KMS-11 (cell line): ENCODE measurements around the gene RASSF8.
"Not testable (repeated sequence)": the region's sequence is repeated elsewhere in the genome, so short reads cannot be mapped to it uniquely, and the experiment has no call there.

ENCODE experiments used
- H2AFZ ChIP-seq: fragments of 200-600 bp; sonication (generic); 2 replicates; pipeline ENCODE4 v1.6.1; 2016; ENCODE audit warnings: antibody characterized with exemption, mixed run types, low read depth
- H3K27ac ChIP-seq: fragments of 200-600 bp; sonication (generic); 2 replicates; pipeline ENCODE4 v1.6.1; 2016; ENCODE audit warnings: mild to moderate bottlenecking, mixed run types
- H3K27me3 ChIP-seq: fragments of 200-600 bp; sonication (generic); 2 replicates; pipeline ENCODE4 v1.6.1; 2017; ENCODE audit warnings: mild to moderate bottlenecking, low read depth, mixed run types, moderate library complexity; ENCODE audit not compliant: insufficient read depth
- H3K36me3 ChIP-seq: fragments of 200-600 bp; sonication (generic); 2 replicates; pipeline ENCODE4 v1.6.1; 2017; ENCODE audit warnings: mild to moderate bottlenecking, mixed run types; ENCODE audit not compliant: insufficient read depth
- H3K4me1 ChIP-seq: fragments of 200-600 bp; sonication (generic); 2 replicates; pipeline ENCODE4 v1.6.1; 2016; ENCODE audit warnings: mild to moderate bottlenecking, low read depth, mixed run types; ENCODE audit not compliant: poor library complexity, severe bottlenecking
- H3K4me2 ChIP-seq: fragments of 200-600 bp; sonication (generic); 2 replicates; pipeline ENCODE4 v1.7.0; 2016; ENCODE audit warnings: mild to moderate bottlenecking, mixed run types
- H3K4me3 ChIP-seq: fragments of 200-600 bp; sonication (generic); IDR thresholded peaks from 2 replicates; pipeline ENCODE4 v1.6.1; 2017; ENCODE audit warnings: low read depth, low read length, mixed read lengths; ENCODE audit not compliant: insufficient read depth
- H3K79me2 ChIP-seq: fragments of 200-600 bp; sonication (generic); 2 replicates; pipeline ENCODE4 v1.6.1; 2016; ENCODE audit warnings: low read depth, mixed run types; ENCODE audit not compliant: insufficient read depth
- H3K9ac ChIP-seq: fragments of 200-600 bp; sonication (generic); 2 replicates; pipeline ENCODE4 v1.6.1; 2016; ENCODE audit warnings: mild to moderate bottlenecking, mixed run types
- H4K20me1 ChIP-seq: fragments of 200-600 bp; sonication (generic); 2 replicates; pipeline ENCODE4 v1.6.1; 2016; ENCODE audit warnings: mild to moderate bottlenecking, mixed run types; ENCODE audit not compliant: insufficient read depth
- TF ChIP-seq, protein P1 (sequence below): fragments of 200-600 bp; sonication (generic); conservative IDR thresholded peaks from 2 replicates; pipeline ENCODE4 v1.6.1; 2017; ENCODE audit warnings: low read depth, mild to moderate bottlenecking, antibody characterized with exemption, low read length, moderate library complexity, mixed read lengths

The RASSF8 gene

DNA sequence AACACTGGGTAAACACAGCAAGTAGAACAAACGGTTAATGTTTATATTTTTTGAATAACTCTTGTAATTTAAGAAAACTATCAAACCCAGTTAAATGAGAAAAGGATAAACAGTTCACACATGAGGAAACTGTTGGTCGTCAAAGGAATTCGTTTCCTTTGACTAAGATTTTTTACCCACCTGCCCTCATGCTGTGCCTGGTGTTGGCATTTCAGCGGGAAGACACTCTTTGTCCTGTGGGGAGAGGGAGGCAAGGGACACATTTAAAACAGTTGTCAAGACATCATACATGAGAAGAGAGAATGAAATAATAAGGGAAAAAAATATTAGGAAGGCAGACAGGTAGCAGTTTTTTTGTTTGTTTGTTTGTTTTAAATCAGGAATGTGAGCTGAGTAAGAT lies 95.9 kb downstream of the RASSF8 start:
- no peak overlapping the region for H3K4me3 ChIP-seq
- H3K4me2 ChIP-seq: no peak overlapping the region
- H3K36me3 ChIP-seq: no peaks in the 10 kb centered on the region
- H3K27me3 ChIP-seq: no peaks in the 10 kb centered on the region
- no peak overlapping the region for H3K27ac ChIP-seq
- peaks cover 4% of the 10 kb centered on the region for H3K4me1 ChIP-seq
- no peak overlapping the region for H2AFZ ChIP-seq
- TF ChIP-seq, protein P1, sequence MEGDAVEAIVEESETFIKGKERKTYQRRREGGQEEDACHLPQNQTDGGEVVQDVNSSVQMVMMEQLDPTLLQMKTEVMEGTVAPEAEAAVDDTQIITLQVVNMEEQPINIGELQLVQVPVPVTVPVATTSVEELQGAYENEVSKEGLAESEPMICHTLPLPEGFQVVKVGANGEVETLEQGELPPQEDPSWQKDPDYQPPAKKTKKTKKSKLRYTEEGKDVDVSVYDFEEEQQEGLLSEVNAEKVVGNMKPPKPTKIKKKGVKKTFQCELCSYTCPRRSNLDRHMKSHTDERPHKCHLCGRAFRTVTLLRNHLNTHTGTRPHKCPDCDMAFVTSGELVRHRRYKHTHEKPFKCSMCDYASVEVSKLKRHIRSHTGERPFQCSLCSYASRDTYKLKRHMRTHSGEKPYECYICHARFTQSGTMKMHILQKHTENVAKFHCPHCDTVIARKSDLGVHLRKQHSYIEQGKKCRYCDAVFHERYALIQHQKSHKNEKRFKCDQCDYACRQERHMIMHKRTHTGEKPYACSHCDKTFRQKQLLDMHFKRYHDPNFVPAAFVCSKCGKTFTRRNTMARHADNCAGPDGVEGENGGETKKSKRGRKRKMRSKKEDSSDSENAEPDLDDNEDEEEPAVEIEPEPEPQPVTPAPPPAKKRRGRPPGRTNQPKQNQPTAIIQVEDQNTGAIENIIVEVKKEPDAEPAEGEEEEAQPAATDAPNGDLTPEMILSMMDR: no peak
- H4K20me1 ChIP-seq: no peaks in the 10 kb centered on the region
- no peak overlapping the region for H3K9ac ChIP-seq
- no peaks in the 10 kb centered on the region for H3K79me2 ChIP-seq

- TF ChIP-seq, protein P1: no peak
- no peak overlapping the region for H3K27ac ChIP-seq
- H3K27me3 ChIP-seq: no peaks in the 10 kb centered on the region
- H3K79me2 ChIP-seq: no peaks in the 10 kb centered on the region
- no peak overlapping the region for H3K4me2 ChIP-seq
- H3K36me3 ChIP-seq: no peaks in the 10 kb centered on the region
- H3K9ac ChIP-seq: no peak overlapping the region
- no peak overlapping the region for H3K4me3 ChIP-seq
- H2AFZ ChIP-seq: no peak overlapping the region
- peaks cover 4% of the 10 kb centered on the region for H3K4me1 ChIP-seq
- no peaks in the 10 kb centered on the region for H4K20me1 ChIP-seq
Measured at GRCh38 chr12:26055087-26055486, 96.6 kb downstream of the RASSF8 start.

GRCh38 chr12:26056335-26056734 lies 97.9 kb downstream of the RASSF8 start:
- H4K20me1 ChIP-seq: no peaks in the 10 kb centered on the region
- H2AFZ ChIP-seq: no peak overlapping the region
- TF ChIP-seq, protein P1: no peak
- no peak overlapping the region for H3K4me2 ChIP-seq
- no peaks in the 10 kb centered on the region for H3K27me3 ChIP-seq
- no peaks in the 10 kb centered on the region for H3K79me2 ChIP-seq
- no peaks in the 10 kb centered on the region for H3K36me3 ChIP-seq
- no peak overlapping the region for H3K9ac ChIP-seq
- peaks cover 4% of the 10 kb centered on the region for H3K4me1 ChIP-seq
- no peak overlapping the region for H3K27ac ChIP-seq
- no peak overlapping the region for H3K4me3 ChIP-seq

- not testable (repeated sequence) for H3K9ac ChIP-seq, H3K4me2 ChIP-seq, H3K27ac ChIP-seq, H3K79me2 ChIP-seq, H4K20me1 ChIP-seq, H3K4me1 ChIP-seq, H2AFZ ChIP-seq, H3K4me3 ChIP-seq, H3K36me3 ChIP-seq, H3K27me3 ChIP-seq
Measured at GRCh38 chr12:26057271-26057670, 98.8 kb downstream of the RASSF8 start.

- no peaks in the 10 kb centered on the region for H3K79me2 ChIP-seq
- H2AFZ ChIP-seq: no peak overlapping the region
- H3K9ac ChIP-seq: no peak overlapping the region
- no peak overlapping the region for H3K27ac ChIP-seq
- H4K20me1 ChIP-seq: no peaks in the 10 kb centered on the region
- no peaks in the 10 kb centered on the region for H3K36me3 ChIP-seq
- TF ChIP-seq, protein P1: no peak
- H3K27me3 ChIP-seq: no peaks in the 10 kb centered on the region
- no peak overlapping the region for H3K4me3 ChIP-seq
- peaks cover 4% of the 10 kb centered on the region for H3K4me1 ChIP-seq
- no peak overlapping the region for H3K4me2 ChIP-seq
Measured at GRCh38 chr12:26058308-26058707, 99.8 kb downstream of the RASSF8 start.
